ENCODE measurements around the gene TSPOAP1.

- no peak for TF ChIP-seq CTCF (conservative IDR thresholded peaks at IDR 0.05; ENCODE audit: low read depth, low read length)
- no peak for TF ChIP-seq POLR2A (IDR thresholded peaks at IDR 0.05; ENCODE audit: low read depth, low read length)
- no peak for TF ChIP-seq CHD1 (IDR thresholded peaks at IDR 0.05; ENCODE audit: low read depth, low read length)
- TF ChIP-seq SMC3 (IDR thresholded peaks at IDR 0.05; ENCODE audit: low read depth, low read length), result no peak
- TF ChIP-seq RCOR1 (IDR thresholded peaks at IDR 0.05; ENCODE audit: insufficient replicate concordance, low read length), result no peak
- TF ChIP-seq RAD21 (IDR thresholded peaks at IDR 0.05; ENCODE audit: low read length), result no peak
- no peak for TF ChIP-seq NFE2L2 (IDR thresholded peaks at IDR 0.05; ENCODE audit: low read depth, low read length)
- TF ChIP-seq MXI1 (IDR thresholded peaks at IDR 0.05; ENCODE audit: borderline replicate concordance, low read depth, low read length), result no peak
- TF ChIP-seq RFX5 (IDR thresholded peaks at IDR 0.05; ENCODE audit: low read depth, low read length), result no peak
- no peak for TF ChIP-seq CEBPB (IDR thresholded peaks at IDR 0.05; ENCODE audit: low read depth, low read length)
These were observed 12.2 kb downstream of the TSPOAP1 start for GRCh38 chr17:58316260-58316960.

All from IMR-90 (cell line).